Skeletal muscle satellite cell (primary cell): ENCODE measurements around the gene MGAT4A.
"Not testable (repeated sequence)": the region's sequence is repeated elsewhere in the genome, so short reads cannot be mapped to it uniquely, and the experiment has no call there.

ENCODE experiments used
- H3K27me3 ChIP-seq: 2 replicates; pipeline ENCODE4 v1.7.0; 2013; ENCODE audit warnings: low read length; ENCODE audit not compliant: control insufficient read depth, insufficient read depth
- H3K36me3 ChIP-seq: 2 replicates; pipeline ENCODE4 v1.7.0; 2013; ENCODE audit warnings: mild to moderate bottlenecking, control low read depth, low read length; ENCODE audit not compliant: insufficient read depth
- H3K4me1 ChIP-seq: 2 replicates; pipeline ENCODE4 v1.7.0; 2013; ENCODE audit warnings: low read length; ENCODE audit not compliant: control insufficient read depth, insufficient read depth
- H3K4me2 ChIP-seq: 2 replicates; pipeline ENCODE4 v1.7.0; 2013; ENCODE audit warnings: mild to moderate bottlenecking, low read length
- H3K4me3 ChIP-seq: 2 replicates; pipeline ENCODE4 v1.7.0; 2013; ENCODE audit warnings: low read length
- H3K9ac ChIP-seq: 2 replicates; pipeline ENCODE4 v1.7.0; 2013; ENCODE audit warnings: mild to moderate bottlenecking, low read depth, low read length, moderate library complexity
- H3K9me3 ChIP-seq: replicated peaks from 2 replicates; pipeline ENCODE4 v1.7.0; 2013; ENCODE audit warnings: mild to moderate bottlenecking, control low read depth, low read length

MGAT4A gene

DNA sequence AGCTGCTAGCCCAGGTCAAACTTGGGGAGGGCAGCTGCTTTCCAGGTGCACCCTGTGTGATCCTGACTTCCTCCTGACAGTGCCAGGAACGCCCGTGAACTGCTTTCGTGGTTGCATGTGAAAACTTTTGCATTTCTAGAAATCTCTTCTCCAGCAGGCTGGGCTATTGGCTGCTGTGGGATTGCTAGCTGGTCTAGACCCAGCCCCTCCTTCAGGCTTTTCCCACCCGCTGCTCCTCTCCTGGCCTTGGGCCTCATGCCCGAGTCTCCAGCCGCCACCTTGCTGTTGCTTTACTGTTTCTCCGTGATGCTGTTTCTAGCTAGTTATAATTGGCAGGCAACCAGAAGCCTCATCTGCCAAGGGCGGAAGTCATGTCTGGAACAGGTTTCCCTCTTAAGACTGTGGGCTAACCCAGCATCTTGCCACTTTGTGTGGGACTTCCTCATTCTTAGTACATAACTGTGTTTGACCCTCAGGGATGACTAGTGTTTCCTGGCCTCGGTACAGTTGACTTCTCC lies 27.0 kb upstream of the MGAT4A start:
- Histone ChIP-seq H3K4me1 (peaks cover 10% of the 10 kb centered on the region), H3K9ac (no peak overlapping the region), H3K9me3 (no peaks in the 10 kb centered on the region), H3K4me2 (peak overlapping the region; percentile 37), H3K36me3 (no peaks in the 10 kb centered on the region), H3K27me3 (peaks cover 40% of the 10 kb centered on the region), H3K4me3 (no peak overlapping the region)

DNA sequence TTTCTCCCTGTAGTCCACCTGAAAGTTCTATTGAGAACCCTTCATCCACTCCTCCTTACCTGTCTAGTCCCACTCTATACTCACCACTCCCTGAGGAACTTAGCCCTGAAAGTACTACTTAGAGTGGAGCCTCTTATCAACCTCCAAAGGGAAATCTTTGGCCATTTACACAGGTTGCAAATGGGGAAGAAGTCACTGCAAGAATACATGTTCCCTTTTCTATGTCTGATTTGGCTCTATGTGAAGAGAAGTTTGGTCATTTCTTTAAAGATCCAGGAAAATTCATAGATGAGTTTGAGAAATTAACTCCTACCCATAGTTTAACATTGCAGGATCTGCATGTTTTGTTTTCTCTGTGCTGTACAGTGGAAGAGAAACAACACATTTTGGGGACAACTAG lies 22.9 kb upstream of the MGAT4A start:
- no peak overlapping the region for H3K4me2 ChIP-seq

DNA sequence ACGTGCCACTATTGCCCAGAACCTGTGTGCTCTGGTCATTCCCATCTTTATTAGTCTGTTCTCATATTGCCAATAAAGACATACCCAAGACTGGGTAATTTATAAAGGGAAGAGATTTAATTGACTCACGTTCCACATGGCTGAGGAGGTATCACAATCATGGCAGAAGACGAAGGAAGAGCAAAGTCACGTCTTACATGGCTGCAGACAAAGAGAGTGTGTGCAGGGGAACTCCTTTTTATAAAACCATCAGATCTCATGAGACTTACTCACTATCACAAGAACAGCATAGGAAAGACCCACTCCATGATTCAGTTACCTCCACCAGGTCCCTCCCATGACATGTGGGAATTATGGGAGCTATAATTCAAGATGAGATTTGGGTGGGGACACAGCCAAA lies 21.8 kb upstream of the MGAT4A start:
- not testable (repeated sequence) for H3K9me3 ChIP-seq, H3K4me2 ChIP-seq, H3K36me3 ChIP-seq, H3K4me1 ChIP-seq, H3K4me3 ChIP-seq, H3K9ac ChIP-seq
- H3K27me3 ChIP-seq = peaks cover 62% of the 10 kb centered on the region

More for the DNA sequence above, 22.9 kb upstream of the MGAT4A start:
- H3K4me3 ChIP-seq = no peak overlapping the region
- peaks cover 10% of the 10 kb centered on the region for H3K4me1 ChIP-seq
- peaks cover 62% of the 10 kb centered on the region for H3K27me3 ChIP-seq
- no peaks in the 10 kb centered on the region for H3K36me3 ChIP-seq
- H3K9ac ChIP-seq = no peak overlapping the region
- peaks cover 2% of the 10 kb centered on the region for H3K9me3 ChIP-seq

DNA sequence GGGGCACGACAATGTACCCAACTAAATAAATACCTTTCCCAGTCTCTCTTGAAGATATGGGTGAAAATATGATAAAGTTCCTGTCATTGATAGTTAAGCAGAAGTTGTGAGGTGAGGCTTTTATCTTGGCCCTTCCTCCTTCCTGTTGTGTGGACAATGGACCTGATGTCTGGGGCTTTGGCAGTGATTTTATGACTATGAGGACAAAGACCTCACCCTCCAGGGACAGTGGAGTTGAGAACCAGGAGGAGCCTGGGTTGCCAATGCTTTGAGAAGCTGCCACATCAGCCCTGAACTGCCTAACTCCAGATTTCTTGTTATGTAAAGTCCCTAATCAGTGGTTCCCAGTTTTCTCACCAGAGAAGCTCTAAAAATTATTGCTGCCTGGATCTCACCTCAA lies 20.8 kb upstream of the MGAT4A start:
- Histone ChIP-seq H3K9me3 (peaks cover 2% of the 10 kb centered on the region), H3K36me3 (no peaks in the 10 kb centered on the region), H3K4me1 (no peaks in the 10 kb centered on the region), H3K27me3 (peaks cover 62% of the 10 kb centered on the region), H3K4me2 (no peak overlapping the region), H3K4me3 (no peak overlapping the region), H3K9ac (no peak overlapping the region)

DNA sequence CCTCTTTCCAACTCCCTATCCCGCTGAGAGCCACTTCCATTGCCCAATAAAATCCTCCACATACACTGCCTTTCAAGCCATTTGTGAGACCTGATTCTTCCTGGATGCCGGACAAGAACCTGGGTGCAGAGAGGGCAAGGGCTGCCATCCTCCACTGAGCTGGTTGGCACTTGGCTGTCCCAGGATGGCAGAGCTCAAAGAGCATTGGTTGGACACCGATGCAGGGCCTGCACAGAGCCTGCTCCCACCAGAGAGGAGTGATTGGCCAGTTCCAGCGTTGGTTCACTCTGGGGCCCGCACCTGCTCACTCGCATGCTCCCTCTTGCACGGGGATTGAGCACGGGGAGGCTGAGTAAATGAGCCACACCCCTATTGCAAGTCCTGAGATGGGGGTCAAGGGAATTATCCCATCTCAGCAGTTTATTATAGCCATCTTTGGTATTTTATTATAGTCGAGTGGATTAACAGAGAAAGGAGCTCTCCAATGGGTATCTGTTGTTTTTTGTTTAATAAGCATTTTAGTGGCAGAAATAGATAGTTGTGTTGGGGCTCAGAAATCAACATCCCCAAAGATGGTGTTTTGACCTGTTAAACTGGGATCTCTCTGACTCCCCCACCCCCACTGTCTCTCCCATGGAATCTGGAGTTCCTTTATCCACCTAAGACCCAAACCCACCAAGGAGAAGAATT lies 19.8 kb upstream of the MGAT4A start:
- Histone ChIP-seq H3K9ac (no peak overlapping the region), H3K9me3 (peaks cover 2% of the 10 kb centered on the region), H3K4me1 (no peaks in the 10 kb centered on the region), H3K36me3 (no peaks in the 10 kb centered on the region), H3K27me3 (peaks cover 59% of the 10 kb centered on the region), H3K4me3 (no peak overlapping the region), H3K4me2 (no peak overlapping the region)

DNA sequence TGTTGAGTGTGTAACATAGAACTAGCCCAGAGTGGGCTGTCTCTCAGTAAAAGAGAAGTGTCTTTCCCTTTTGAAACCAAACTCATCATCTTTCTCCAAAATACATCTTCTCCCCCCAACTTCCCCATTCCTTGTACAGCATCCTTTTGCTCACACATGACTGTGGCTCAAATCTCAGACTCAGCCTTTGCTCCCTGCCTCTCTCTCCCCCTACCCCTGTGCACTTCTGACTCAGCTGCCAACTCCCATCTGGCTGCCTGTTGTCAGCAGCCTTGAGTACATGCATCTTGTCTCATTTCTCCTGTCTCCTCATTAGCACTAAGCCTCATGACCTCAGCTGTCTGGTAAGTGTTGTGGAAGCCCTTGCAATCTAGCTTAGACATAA lies 18.1 kb upstream of the MGAT4A start:
- H3K27me3 ChIP-seq = peaks cover 46% of the 10 kb centered on the region
- H3K4me1 ChIP-seq = no peaks in the 10 kb centered on the region
- peaks cover 2% of the 10 kb centered on the region for H3K9me3 ChIP-seq
- no peaks in the 10 kb centered on the region for H3K36me3 ChIP-seq
- no peak overlapping the region for H3K4me2 ChIP-seq
- H3K4me3 ChIP-seq = no peak overlapping the region
- no peak overlapping the region for H3K9ac ChIP-seq

DNA sequence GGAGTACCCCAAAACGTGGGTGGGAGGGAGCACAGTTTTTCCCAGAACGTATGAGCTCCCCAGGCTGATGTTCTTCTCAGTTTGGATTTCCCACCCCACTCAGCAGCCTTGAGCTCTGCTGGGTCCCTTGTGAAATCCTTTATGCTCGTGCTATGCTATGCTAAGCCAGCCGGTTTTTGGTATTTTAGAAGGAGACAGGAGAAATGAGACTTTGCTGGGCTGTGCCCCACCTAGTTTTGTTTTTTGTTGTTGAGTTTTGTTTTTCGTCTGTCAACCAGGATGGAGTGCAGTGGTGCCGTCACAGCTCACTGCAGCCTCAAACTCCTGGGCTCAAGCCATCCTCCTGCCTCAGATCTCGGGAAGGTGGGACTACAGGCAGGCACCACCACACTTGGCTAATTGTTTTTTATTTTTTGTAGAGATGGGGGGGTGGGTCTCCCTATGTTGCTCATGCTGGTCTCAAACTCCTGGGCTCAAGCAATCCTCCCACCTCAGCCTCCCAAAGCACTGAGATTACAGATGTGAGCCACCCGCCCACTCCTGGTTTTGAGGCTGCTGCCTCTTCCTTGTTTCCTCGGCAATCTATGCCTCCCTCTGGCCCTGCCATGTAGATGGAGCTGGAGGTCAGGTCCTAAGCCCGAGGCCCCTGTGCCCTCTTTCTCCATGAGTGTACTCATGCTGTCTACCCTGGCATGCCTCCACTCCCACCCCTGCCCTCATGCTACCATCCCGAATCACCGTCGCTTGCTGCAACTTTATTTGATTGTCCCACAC lies 17.5 kb upstream of the MGAT4A start:
- Histone ChIP-seq H3K9me3 (peaks cover 2% of the 10 kb centered on the region), H3K4me1 (no peaks in the 10 kb centered on the region), H3K4me3 (no peak overlapping the region), H3K4me2 (no peak overlapping the region), H3K9ac (no peak overlapping the region), H3K27me3 (peaks cover 40% of the 10 kb centered on the region), H3K36me3 (no peaks in the 10 kb centered on the region)

DNA sequence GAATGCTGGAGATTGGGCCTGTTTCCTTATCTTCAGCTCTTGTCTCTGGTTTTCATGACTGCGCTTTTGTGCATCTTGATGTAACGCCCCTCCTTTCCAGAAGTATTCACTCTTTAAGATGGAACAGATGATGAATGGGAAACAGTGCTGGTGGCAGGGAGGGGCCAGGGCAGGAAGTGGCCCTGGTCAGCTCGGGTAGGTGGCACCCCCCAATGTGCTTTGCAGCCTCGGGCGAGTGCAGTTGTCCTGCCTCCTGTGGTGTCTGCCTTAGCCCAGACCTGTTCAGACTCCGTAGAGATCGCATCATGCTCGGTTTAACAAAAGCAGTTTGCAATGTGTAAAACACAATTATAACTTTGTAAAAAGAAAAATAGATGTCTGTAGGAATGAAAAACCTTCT lies 17.0 kb upstream of the MGAT4A start:
- Histone ChIP-seq H3K4me3 (no peak overlapping the region), H3K27me3 (peaks cover 37% of the 10 kb centered on the region), H3K4me2 (no peak overlapping the region), H3K9me3 (peaks cover 2% of the 10 kb centered on the region), H3K9ac (no peak overlapping the region), H3K4me1 (no peaks in the 10 kb centered on the region), H3K36me3 (no peaks in the 10 kb centered on the region)

DNA sequence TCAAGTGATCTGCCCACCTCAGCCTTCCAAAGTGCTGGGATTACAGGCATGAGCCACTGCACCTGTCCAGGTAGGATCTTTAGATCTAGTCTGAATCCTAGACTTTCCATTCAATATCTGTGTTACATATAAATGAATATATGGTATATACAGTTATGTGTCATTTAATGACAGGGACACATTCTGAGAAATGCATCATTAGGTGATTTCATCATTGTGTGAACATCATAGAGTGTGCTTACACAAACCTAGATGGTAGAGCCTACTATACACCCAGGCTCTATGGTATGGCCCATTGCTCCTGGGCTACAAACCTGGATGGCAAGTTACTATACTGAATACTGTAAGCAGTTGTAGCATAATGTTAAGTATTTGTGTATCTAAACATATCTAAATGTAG lies 15.5 kb upstream of the MGAT4A start:
- Histone ChIP-seq H3K4me1 (no peaks in the 10 kb centered on the region), H3K27me3 (peaks cover 24% of the 10 kb centered on the region), H3K36me3 (no peaks in the 10 kb centered on the region)

DNA sequence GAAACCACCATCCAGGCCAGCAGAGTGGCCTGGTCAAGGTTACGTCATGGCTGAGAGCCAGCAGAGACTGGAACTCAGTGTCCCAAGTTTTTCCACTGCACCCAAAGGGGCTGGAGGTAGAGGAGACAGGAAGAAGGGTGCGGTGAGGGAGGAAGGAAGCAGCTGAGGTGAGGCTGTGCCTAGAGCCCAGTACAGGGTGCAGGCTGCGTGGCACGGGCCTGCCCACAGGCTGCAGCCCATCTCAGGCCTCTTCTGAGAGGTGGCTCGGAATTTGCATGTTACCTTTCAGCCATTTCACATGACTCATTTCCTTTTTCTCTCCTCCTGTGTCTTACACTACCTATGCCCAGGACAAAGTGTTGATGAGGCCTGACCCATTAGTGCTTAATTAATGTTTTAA lies 13.7 kb upstream of the MGAT4A start:
- H3K9ac ChIP-seq = no peak overlapping the region
- H3K27me3 ChIP-seq = peaks cover 28% of the 10 kb centered on the region
- no peak overlapping the region for H3K4me3 ChIP-seq
- no peak overlapping the region for H3K4me2 ChIP-seq
- no peaks in the 10 kb centered on the region for H3K4me1 ChIP-seq
- no peaks in the 10 kb centered on the region for H3K9me3 ChIP-seq
- no peaks in the 10 kb centered on the region for H3K36me3 ChIP-seq

More for the DNA sequence above, 15.5 kb upstream of the MGAT4A start:
- Histone ChIP-seq H3K4me2 (no peak overlapping the region), H3K9ac (no peak overlapping the region), H3K9me3 (no peaks in the 10 kb centered on the region), H3K4me3 (no peak overlapping the region)

DNA sequence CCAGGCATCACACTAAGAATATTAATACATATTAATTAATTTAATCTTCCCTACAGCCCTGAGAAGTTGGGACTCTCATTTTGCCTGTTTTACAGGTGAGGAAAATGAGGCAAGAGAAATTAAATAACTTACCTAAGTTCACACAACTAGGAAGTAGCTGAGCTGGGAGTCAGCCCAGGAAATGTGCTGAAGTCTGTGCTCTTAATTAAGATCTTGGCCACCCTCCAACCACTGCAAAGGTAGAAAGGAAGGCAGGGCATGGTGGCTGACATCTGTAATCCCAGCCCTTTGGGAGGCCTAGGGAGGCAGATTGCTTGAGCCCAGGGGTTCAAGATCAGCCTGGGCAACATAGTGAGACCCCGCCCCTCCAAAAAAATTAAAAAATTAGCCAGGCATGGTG lies 12.9 kb upstream of the MGAT4A start:
- no peak overlapping the region for H3K9ac ChIP-seq
- no peaks in the 10 kb centered on the region for H3K9me3 ChIP-seq
- H3K27me3 ChIP-seq = peaks cover 25% of the 10 kb centered on the region
- no peaks in the 10 kb centered on the region for H3K36me3 ChIP-seq
- H3K4me1 ChIP-seq = no peaks in the 10 kb centered on the region
- no peak overlapping the region for H3K4me3 ChIP-seq
- no peak overlapping the region for H3K4me2 ChIP-seq

DNA sequence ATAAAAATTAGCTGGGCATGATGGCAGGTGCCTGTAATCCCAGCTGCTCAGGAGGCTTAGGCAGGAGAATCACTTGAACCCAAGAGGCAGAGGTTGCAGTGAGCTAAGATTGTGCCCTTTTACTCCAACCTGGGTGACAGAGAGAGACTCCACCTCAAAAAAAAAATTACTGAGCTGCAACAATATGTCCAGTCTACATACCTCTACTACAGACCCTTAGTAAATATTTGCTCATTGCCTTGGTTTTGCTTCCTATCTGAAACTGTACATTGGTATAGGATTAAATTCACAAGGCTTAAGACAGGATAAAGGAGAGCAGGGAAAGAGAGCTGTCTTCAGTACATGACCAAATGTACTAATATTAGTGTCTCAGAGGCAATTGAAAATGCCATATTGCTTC lies 8.1 kb upstream of the MGAT4A start:
- Histone ChIP-seq H3K4me3 (no peak overlapping the region), H3K4me2 (no peak overlapping the region), H3K9me3 (no peaks in the 10 kb centered on the region), H3K27me3 (peaks cover 43% of the 10 kb centered on the region), H3K4me1 (no peaks in the 10 kb centered on the region), H3K36me3 (no peaks in the 10 kb centered on the region), H3K9ac (no peak overlapping the region)
